HepG2 (cell line): ENCODE data around the gene SEPTIN3. TPM values are rescaled to one million over a fixed set of nuclear protein-coding genes. Genes with fewer than 3 reads are reported as not detected.

Experiments used
- ARID3A ChIP-seq: IDR thresholded peaks from 2 replicates; pipeline ENCODE4 v1.6.1; 2012; ENCODE audit warnings: low read depth, low read length, improper control_type of control experiment
- ATAD3A ChIP-seq: sonication (generic); formaldehyde crosslinking; IDR thresholded peaks from 2 replicates; pipeline ENCODE4 v1.4.0; 2020; ENCODE audit warnings: missing genetic modification reagents
- FIP1L1 ChIP-seq: fragments of 200-400 bp; formaldehyde crosslinking; IDR thresholded peaks from 2 replicates; pipeline ENCODE4 v1.6.1; 2018; ENCODE audit warnings: low read depth, mild to moderate bottlenecking, low read length, moderate library complexity, borderline replicate concordance; ENCODE audit not compliant: insufficient read depth
- FOXO4 ChIP-seq: sonication (generic); formaldehyde crosslinking; conservative IDR thresholded peaks from 2 replicates; pipeline ENCODE4 v1.8.1; 2023; ENCODE audit warnings: missing genetic modification reagents
- GPBP1L1 ChIP-seq: sonication (generic); formaldehyde crosslinking; IDR thresholded peaks from 2 replicates; pipeline ENCODE4 v1.5.0; 2020; ENCODE audit warnings: mild to moderate bottlenecking, missing genetic modification reagents
- HNRNPUL1 ChIP-seq: fragments of 200-400 bp; formaldehyde crosslinking; IDR thresholded peaks from 2 replicates; pipeline ENCODE4 v1.6.1; 2017; ENCODE audit warnings: low read depth, mild to moderate bottlenecking, low read length, moderate library complexity
- HOXA3 ChIP-seq: sonication (generic); formaldehyde crosslinking; IDR thresholded peaks from 2 replicates; pipeline ENCODE4 v1.5.0; 2020; ENCODE audit warnings: missing genetic modification reagents
- REXO4 ChIP-seq: sonication (generic); formaldehyde crosslinking; IDR thresholded peaks from 2 replicates; pipeline ENCODE4 v1.8.0; 2022; ENCODE audit warnings: missing genetic modification reagents, mild to moderate bottlenecking, borderline replicate concordance
- SALL1 ChIP-seq: sonication (generic); formaldehyde crosslinking; IDR thresholded peaks from 2 replicates; pipeline ENCODE4 v1.8.0; 2022; ENCODE audit warnings: mild to moderate bottlenecking, missing genetic modification reagents
- STAG1 ChIP-seq: sonication (generic); formaldehyde crosslinking; IDR thresholded peaks from 2 replicates; pipeline ENCODE4 v1.4.0; 2020; ENCODE audit warnings: missing genetic modification reagents
- THAP11 ChIP-seq: IDR thresholded peaks from 2 replicates; pipeline ENCODE4 v1.6.1; 2016; ENCODE audit warnings: missing biosample characterization, missing genetic modification reagents
- YEATS2 ChIP-seq: sonication (generic); formaldehyde crosslinking; IDR thresholded peaks from 2 replicates; pipeline ENCODE4 v1.4.0; 2020; ENCODE audit warnings: missing genetic modification reagents, borderline replicate concordance
- ZKSCAN8 ChIP-seq: IDR thresholded peaks from 2 replicates; pipeline ENCODE4 v1.6.1; 2016; ENCODE audit warnings: borderline replicate concordance, missing genetic modification reagents, missing compliant biosample characterization
- ZNF431 ChIP-seq: sonication (generic); formaldehyde crosslinking; IDR thresholded peaks from 2 replicates; pipeline ENCODE4 v1.9.0; 2022; ENCODE audit warnings: missing genetic modification reagents, low read depth, mild to moderate bottlenecking, borderline replicate concordance
- ZNF512 ChIP-seq: sonication (generic); formaldehyde crosslinking; IDR thresholded peaks from 2 replicates; pipeline ENCODE4 v1.4.0; 2020; ENCODE audit warnings: mild to moderate bottlenecking, missing genetic modification reagents
- ZNF687 ChIP-seq: sonication (generic); formaldehyde crosslinking; IDR thresholded peaks from 2 replicates; pipeline ENCODE4 v1.5.1; 2020; ENCODE audit warnings: mild to moderate bottlenecking, missing genetic modification reagents, moderate library complexity
- ZNF782 ChIP-seq: sonication (generic); formaldehyde crosslinking; IDR thresholded peaks from 2 replicates; pipeline ENCODE4 v1.4.0; 2020; ENCODE audit warnings: missing genetic modification reagents, mild to moderate bottlenecking, borderline replicate concordance
- ZNF841 ChIP-seq: sonication (generic); formaldehyde crosslinking; IDR thresholded peaks from 2 replicates; pipeline ENCODE4 v1.8.1; 2023; ENCODE audit warnings: missing genetic modification reagents, borderline replicate concordance
- polyA plus RNA-seq, 8 experiments: library from polyadenylated mRNA; depleted of rRNA in 3 of 8; stranded (reverse) in 7 of 8; unstranded in 1 of 8; fragments of >200 nt; fragmentation: Illumina TruSeq in 4 of 8; extraction: Trizol in 4 of 8; gene quantifications; 2 replicates each; pipeline versions ENCODE4 v1.2.1 to v1.2.3, GENCODE V29; 2011 to 2016; ENCODE audit warnings: low read depth in 4 of 8, missing spikeins in 1 of 8, mixed read lengths in 1 of 8; ENCODE audit not compliant: insufficient read depth in 1 of 8
- total RNA-seq, 5 experiments: library from RNA; depleted of rRNA; stranded (reverse); fragments of >200 nt; fragmentation: Illumina TruSeq; extraction: Trizol; gene quantifications; 2 replicates each; pipeline ENCODE4 v1.2.3, GENCODE V29; 2016; ENCODE audit warnings: low read depth in 1 of 5

SEPTIN3 gene
- total and polyA plus RNA-seq, 2 of the 13 experiments (the other 11 are each of a cell fraction or from before 2014, with no cell fraction given), result 0.04 TPM; not detected in 1

- TF ChIP-seq SALL1 (CRISPR knock-in tag) (peak; percentile 54; the same call in 1 of the 2 replicates), ZKSCAN8 (CRISPR knock-in tag) (no peak), STAG1 (CRISPR knock-in tag) (peak; percentile 97), ZNF512 (peak; percentile 98), REXO4 (no peak), ATAD3A (CRISPR knock-in tag) (no peak), FIP1L1 (no peak), ZNF687 (CRISPR knock-in tag) (peak; percentile 68), YEATS2 (CRISPR knock-in tag) (no peak), HNRNPUL1 (no peak), GPBP1L1 (no peak), HOXA3 (CRISPR knock-in tag) (no peak), ARID3A (no peak; the same call in 1 of the 2 replicates), THAP11 (CRISPR knock-in tag) (peak; percentile 50; the same call in 1 of the 2 replicates), ZNF782 (CRISPR knock-in tag) (no peak), FOXO4 (CRISPR knock-in tag) (no peak), ZNF841 (CRISPR knock-in tag) (no peak), ZNF431 (CRISPR knock-in tag) (no peak)
These were observed 28.1 kb upstream of the SEPTIN3 start (continued) for GRCh38 chr22:41940832-41941765.
